ENCODE measurements around the gene CLEC20A.

The CLEC20A gene

DNA sequence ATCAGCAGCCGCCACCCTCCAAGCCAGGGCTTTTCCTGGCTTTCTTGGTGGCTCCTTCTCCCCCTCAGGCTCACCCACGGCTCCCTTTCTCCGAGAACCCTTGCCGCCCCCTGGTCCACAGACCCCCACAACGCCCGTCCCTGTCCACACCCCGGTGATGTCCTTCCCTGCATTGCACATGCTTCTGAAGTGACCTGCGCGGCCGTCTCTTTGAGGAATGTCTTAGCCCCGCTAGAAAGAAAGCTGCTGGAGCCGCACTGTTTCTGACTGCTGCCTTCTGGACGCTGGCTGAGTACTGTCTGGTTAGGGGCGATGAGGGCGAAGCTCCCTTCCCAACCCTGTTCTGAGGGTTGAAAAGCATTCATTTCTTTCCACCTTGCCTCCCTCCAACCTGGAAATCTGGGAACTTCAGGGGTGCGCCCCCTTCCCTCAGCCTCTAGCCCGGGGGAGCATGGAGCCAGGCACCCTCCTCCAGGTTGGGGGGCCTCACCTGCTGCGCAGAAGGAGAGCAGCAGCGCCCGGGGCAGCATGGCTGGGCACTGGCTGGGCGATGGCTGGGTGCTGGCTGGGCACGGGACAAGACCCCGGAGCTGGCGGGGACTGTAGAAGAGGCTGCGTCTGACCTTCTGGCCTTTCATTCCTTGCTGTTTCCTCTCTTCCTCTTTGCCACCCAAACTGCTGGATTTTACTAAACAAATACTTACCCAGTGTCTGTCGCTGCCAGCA, at the start of gene CLEC20A:
Gene CLEC20A (minus strand): TSS at position 555 of the 726 bp plus-strand sequence. CDS start 25 bp downstream, at position 530.
- DNase-seq (ENCODE audit: low read depth in 2 of 2): no peak

DNA sequence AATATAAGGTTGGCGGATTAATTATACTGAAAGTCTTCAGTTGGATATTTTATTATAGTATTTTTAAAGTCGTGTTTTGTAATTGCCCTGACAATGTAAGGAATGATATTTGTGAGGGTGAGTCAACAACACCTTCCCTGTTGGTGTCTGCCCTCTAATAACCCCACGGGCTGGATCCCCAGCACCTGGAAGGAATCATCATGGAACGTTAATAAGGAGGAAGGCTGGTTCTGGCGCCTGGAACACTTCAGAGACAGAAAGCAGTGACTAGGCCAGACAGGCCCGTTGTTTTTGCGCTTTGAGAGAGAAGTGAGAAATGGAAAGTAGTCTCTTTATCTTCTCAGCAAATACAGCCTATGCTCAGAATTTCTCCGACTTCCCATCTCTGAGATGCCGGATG, 47.8 kb upstream of the CLEC20A start:
- DNase-seq (ENCODE audit: low read depth in 2 of 2): no peak

DNA sequence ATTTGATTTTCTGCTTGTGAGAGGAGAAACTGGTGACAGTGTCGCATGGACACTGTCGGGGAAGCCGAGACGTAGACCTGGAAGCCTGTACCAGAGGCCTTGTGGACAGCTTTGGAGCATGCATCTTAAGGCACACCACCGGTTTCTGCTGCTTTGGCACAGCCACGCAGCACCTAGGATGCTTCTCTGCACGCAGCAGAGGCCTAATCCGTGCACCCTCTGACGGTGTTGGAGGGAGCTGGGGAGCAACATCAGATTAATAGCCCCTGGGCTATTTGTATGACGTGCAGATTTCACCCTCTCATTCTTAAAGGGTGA, 46.5 kb upstream of the CLEC20A start:
- no peak for DNase-seq (ENCODE audit: low read depth in 2 of 2)

DNA sequence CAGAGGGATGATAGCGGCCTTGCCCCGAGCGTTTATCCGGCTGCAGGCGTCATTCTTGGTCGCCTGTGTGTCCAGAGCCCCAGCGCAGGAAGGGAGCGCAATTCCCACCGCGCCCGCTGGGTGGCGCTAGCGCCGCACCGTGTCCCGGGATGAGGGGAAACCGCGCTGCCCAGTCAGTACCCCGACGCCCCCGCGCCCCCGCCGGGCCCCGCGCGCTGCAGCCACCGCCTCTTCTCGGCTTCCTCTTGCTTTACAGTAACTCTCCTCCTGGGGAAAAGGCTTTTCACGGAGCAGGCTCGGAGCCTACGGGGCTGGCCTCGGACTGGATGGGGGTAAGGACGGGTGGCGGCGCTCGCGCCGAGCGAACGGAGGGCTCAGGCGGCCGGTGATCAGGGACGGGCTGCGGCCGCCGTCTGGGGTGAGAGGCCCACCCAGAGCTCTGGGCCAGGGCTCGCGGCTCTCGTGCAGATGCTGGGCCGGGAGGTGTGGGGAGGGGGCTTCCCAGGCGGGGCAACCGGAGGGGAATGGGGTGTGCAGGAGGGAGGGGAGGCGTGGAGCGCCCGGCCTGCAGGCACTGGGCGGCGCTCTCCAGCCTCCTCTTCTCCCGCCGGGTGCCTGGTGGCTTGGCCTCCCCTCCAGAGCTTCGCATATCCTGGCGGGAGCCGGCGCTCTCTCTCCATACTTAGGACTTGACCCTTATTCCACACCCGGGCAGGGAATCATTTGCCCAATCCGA, 46.0 kb upstream of the CLEC20A start:
- DNase-seq (ENCODE audit: low read depth in 2 of 2): peak; percentile 77 to 78

- DNase-seq (ENCODE audit: low read depth in 2 of 2): no peak
Measured at GRCh38 chr1:178541829-178542553, 45.2 kb upstream of the CLEC20A start.

GRCh38 chr1:178541379-178541778, 44.6 kb upstream of the CLEC20A start:
- no peak for DNase-seq (ENCODE audit: low read depth in 2 of 2)

GRCh38 chr1:178540646-178541045, 43.9 kb upstream of the CLEC20A start:
- DNase-seq (ENCODE audit: low read depth in 2 of 2): peak in 1 of 2 experiments; percentile 51

DNA sequence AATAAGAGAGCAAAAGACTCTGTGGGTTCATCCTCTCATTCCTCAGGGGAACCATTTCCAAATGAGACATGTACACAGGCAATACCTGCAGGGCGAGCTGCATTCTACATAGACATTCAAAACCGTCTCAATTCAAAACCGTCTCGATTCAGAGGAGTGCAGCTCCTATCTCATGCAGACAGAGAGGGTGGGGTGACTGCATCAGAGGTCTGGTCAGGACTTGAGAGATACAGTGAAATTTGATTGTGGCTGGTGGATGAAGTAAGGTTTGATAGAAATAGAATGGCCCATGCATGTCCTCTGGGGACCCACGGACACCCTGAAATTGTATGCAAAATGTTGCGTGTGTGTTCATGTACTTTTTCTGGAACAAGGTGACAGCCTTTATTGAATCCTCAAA, 43.4 kb upstream of the CLEC20A start:
- no peak for DNase-seq (ENCODE audit: low read depth in 2 of 2)

GRCh38 chr1:178539291-178539690, 42.5 kb upstream of the CLEC20A start:
- DNase-seq (ENCODE audit: low read depth in 2 of 2): no peak

GRCh38 chr1:178538192-178538916, 41.6 kb upstream of the CLEC20A start:
- peak in 1 of 2 experiments; percentile 56 for DNase-seq (ENCODE audit: low read depth in 2 of 2)

- no peak for DNase-seq (ENCODE audit: low read depth in 2 of 2)
Measured at GRCh38 chr1:178537382-178538090, 40.8 kb upstream of the CLEC20A start.

DNA sequence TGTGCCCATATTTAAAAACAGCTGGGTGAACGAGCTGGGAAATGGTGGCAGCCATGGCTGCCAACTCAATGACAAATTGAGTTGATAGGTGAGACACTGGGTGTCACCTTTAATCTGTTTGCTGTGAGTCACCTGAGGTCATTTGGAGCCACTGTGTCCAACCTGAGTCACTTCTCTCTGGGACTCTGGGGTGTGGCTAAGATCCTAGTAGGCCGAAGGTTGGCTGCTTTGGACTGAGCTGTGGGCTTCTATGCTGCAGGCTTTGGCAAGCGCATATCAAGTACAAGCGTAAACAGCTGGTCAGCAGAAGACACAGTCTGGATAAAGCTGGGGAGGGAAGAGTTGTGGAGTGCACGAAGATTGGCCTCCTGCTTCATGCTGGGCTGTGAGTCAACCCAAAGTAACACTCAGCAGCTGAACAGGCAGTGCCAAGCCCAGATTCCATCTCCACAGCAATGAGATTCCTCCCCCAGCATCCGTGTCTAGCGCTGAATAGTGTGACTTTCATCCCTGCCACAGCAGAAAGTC, 40.1 kb upstream of the CLEC20A start:
- DNase-seq (ENCODE audit: low read depth in 2 of 2): peak; percentile 84 to 85

DNA sequence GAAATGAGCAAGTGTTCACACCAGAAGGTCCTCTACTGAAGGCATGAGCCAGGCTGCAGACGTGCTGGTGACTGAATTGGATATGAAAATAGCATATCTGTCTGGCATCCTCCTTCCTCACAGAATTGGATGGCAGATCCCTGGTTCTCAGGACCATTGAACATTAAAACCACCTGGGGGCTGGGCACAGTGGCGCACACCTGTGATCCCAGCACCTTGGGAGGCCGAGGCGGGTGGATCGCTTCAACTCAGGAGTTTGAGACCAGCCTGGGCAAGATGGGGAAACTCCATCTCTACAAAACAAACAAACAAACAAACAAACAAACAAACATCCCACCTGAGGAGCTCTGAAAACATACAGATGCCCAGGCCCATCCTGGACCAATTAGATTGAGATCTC, 39.6 kb upstream of the CLEC20A start:
- DNase-seq (ENCODE audit: low read depth in 2 of 2): no peak

DNA sequence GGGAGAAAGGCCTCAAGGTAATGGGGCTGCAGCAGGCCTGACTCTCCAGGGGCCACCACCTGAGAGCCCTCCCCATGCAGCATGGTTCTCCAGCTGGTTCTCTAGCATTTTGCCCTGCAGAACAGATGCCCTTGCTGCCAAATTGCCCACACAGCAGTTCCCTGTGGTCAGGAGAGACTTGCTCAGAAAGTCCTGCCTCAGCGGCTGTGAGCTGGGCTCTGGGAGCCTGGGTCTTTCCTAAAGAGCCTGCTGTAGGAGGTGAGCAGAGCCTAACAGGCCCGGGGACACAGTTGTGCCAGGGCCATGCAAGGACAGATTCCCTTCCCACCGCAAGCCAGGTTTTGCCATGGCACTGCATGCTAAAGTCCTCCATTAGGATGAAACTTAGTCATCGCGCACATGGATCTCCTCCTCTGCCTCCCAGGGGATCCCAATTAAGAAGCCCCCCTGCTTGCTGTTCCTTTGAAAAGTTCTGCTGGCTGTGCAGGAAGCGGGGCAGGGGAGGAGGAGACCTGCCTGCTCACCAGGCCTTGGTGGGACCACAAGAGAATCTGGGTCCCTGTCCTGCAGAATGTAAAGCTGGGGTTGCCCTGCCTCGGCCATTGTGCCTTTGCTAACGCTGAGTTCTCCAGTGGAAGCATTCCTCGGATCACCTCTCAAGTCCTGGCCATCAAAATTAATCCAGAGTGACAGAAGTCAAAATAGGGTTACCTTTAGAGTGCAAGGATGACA, 37.5 kb upstream of the CLEC20A start:
- DNase-seq (ENCODE audit: low read depth in 2 of 2): no peak

GRCh38 chr1:178533121-178533946, 36.6 kb upstream of the CLEC20A start:
- no peak for DNase-seq (ENCODE audit: low read depth in 2 of 2)

GRCh38 chr1:178532392-178532791, 35.6 kb upstream of the CLEC20A start:
- peak in 1 of 2 experiments; percentile 46 for DNase-seq (ENCODE audit: low read depth in 2 of 2)

DNA sequence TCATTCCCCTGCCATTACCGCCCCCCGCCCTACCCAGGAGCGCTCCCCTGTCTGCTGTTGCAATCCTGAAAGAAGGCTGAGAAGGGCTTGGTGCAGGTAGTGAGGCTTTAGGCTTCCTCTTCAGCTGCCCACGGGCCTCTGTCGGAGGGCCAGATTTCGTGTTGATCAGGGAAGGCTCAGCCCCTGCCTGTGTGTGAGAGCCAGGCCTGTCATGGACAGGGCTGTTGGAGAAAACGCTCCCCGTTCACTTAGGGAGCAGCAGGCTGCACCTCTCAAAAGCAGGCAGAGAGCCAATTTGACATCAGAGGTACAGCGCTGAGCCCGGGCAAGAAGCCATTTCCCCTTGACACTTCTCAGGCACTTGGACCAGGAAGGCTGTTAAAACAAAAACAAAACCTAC, 35.1 kb upstream of the CLEC20A start:
- no peak for DNase-seq (ENCODE audit: low read depth in 2 of 2)

DNA sequence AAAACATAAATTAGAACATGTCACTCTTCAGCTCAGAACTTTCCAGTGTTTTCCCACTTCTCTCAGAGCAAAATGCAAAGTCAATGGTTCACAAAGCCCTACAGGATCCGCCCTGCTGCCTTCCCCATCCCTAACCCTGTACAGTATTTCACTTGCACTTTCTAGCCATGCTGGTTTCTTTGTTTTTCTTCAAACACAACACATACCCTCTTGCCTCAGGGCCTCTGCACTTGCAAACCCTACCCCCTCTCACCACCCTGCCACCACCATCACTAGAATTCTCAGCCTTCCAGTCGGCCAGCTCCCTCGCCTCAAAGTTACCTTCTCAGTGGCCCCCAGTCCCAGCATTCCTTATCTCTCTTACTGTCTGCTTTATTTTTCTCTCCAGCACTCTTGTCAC, 33.7 kb upstream of the CLEC20A start:
- no peak for DNase-seq (ENCODE audit: low read depth in 2 of 2)

GRCh38 chr1:178530037-178530402, 33.3 kb upstream of the CLEC20A start:
- no peak for DNase-seq (ENCODE audit: low read depth in 2 of 2)
